Uterus (tissue), 4 donors: Measurements from ENCODE around the gene PFKFB4. TPM values are rescaled to one million over a fixed set of nuclear protein-coding genes. Genes with fewer than 3 reads are reported as not detected.
A peak's percentile ranks its signal among the peaks of the same experiment; 100 is the strongest.

ENCODE experiments used
- DNase-seq, 2 donors: peaks; one replicate each; pipeline ENCODE4 v3.0.0-alpha.2; 2019 to 2020
- H3K27ac ChIP-seq, 2 donors: fragments of 200-600 bp; sonication (generic); 1 replicate in 1 of 2; 2 replicates in 1 of 2; pipeline ENCODE4 v1.5.1; 2016 to 2018
- H3K27me3 ChIP-seq, 2 donors: fragments of 200-600 bp; sonication (generic); one replicate each; pipeline ENCODE4 v1.5.1; 2018 to 2019; ENCODE audit warnings: control low read depth in 1 of 2
- H3K36me3 ChIP-seq, 2 donors: fragments of 200-600 bp; sonication (generic); one replicate each; pipeline ENCODE4 v1.5.1; 2019; ENCODE audit warnings: control low read depth in 1 of 2
- H3K4me1 ChIP-seq, 2 donors: fragments of 200-600 bp; sonication (generic); one replicate each; pipeline ENCODE4 v1.5.1; 2018 to 2019; ENCODE audit warnings: control low read depth in 1 of 2
- H3K4me3 ChIP-seq, 2 donors: fragments of 200-600 bp; sonication (generic); 1 replicate in 1 of 2; 2 replicates in 1 of 2; pipeline ENCODE4 v1.5.1; 2018 to 2019; ENCODE audit warnings: mild to moderate bottlenecking in 1 of 2
- H3K9me3 ChIP-seq, 2 donors: fragments of 200-600 bp; sonication (generic); one replicate each; pipeline ENCODE4 v1.5.1; 2019; ENCODE audit warnings: control low read depth in 1 of 2
- POLR2A ChIP-seq, 2 donors: fragments of 450-650 bp; IDR thresholded peaks; one replicate each; pipeline ENCODE4 v1.6.1; 2016; ENCODE audit warnings: antibody characterized with exemption in 2 of 2, mild to moderate bottlenecking in 1 of 2, moderate library complexity in 1 of 2
- intact Hi-C: fragments of 100-400 bp; cut with DNase I; formaldehyde crosslinking; loops from one replicate; pipeline ENCODE4 v1.15.1; 2023; ENCODE audit warnings: low total_unique reads
- total RNA-seq, 4 donors: library from RNA; depleted of rRNA in 3 of 4; stranded (reverse); fragments of >200 nt in 3 of 4; gene quantifications; one replicate each; pipeline versions ENCODE4 v1.1.0 to v1.2.4, GENCODE V29; 2014 to 2023
- TF ChIP-seq, protein P1 (sequence below), 4 experiments: fragments of 200-600 bp in 2 of 4; fragments of 450-650 bp in 2 of 4; sonication (generic) in 2 of 4; IDR thresholded peaks; one replicate each; pipeline ENCODE4 v1.5.1; 2016 to 2019; ENCODE audit warnings: antibody characterized with exemption in 4 of 4, mild to moderate bottlenecking in 2 of 4, moderate library complexity in 1 of 4
- donor health status: DM: yes; HTN: yes; CAD: no.

PFKFB4 gene
- total RNA-seq, 4 donors from 2014 or later = 3.2 to 11.5 (median 10.1) TPM

DNA sequence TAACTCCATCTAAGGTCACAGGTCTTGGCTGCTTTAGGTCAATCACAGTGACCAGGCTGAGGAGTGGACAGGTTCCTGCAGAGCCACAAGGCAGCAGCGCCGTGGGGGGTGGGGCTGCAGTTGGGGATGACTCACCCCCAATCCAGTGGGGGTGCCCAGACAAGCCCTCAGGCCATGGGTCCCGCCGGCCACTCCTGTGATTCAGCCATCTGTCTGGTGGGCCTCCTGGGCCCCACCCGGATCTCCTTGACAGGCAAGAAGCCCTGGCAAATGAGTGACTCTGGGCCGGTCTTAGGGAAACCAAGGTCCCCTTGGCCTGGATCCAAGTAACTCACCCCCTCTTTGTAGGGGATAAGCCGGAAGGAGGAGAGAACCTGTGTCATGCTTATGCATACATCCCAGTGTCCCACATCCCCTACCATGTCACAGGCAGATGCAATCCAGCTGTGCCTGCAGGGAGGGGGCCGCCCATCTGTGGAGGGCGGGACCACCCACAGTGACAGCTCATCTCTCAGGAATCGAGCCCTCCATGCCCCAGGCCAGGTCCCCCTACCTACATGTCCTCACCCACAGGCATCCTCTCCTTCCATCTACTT is 39.0 kb upstream of the PFKFB4 start:
- no peak for TF ChIP-seq POLR2A (IDR thresholded peaks at IDR 0.05)
- TF ChIP-seq, protein P1, sequence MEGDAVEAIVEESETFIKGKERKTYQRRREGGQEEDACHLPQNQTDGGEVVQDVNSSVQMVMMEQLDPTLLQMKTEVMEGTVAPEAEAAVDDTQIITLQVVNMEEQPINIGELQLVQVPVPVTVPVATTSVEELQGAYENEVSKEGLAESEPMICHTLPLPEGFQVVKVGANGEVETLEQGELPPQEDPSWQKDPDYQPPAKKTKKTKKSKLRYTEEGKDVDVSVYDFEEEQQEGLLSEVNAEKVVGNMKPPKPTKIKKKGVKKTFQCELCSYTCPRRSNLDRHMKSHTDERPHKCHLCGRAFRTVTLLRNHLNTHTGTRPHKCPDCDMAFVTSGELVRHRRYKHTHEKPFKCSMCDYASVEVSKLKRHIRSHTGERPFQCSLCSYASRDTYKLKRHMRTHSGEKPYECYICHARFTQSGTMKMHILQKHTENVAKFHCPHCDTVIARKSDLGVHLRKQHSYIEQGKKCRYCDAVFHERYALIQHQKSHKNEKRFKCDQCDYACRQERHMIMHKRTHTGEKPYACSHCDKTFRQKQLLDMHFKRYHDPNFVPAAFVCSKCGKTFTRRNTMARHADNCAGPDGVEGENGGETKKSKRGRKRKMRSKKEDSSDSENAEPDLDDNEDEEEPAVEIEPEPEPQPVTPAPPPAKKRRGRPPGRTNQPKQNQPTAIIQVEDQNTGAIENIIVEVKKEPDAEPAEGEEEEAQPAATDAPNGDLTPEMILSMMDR (IDR thresholded peaks at IDR 0.05) = no peak
- no peaks in the 10 kb centered on the region for H3K27me3 ChIP-seq
- H3K36me3 ChIP-seq = no peaks in the 10 kb centered on the region
- peak; percentile 69 to 74 for DNase-seq
- H3K4me3 ChIP-seq = peak overlapping the region; percentile 29 to 49
- peak overlapping the region; percentile 81 to 98 for H3K27ac ChIP-seq
- H3K9me3 ChIP-seq = no peaks in the 10 kb centered on the region
- H3K4me1 ChIP-seq = peaks cover 6 to 34% of the 10 kb centered on the region in 2 donors
- intact Hi-C loops = no loop called here

DNA sequence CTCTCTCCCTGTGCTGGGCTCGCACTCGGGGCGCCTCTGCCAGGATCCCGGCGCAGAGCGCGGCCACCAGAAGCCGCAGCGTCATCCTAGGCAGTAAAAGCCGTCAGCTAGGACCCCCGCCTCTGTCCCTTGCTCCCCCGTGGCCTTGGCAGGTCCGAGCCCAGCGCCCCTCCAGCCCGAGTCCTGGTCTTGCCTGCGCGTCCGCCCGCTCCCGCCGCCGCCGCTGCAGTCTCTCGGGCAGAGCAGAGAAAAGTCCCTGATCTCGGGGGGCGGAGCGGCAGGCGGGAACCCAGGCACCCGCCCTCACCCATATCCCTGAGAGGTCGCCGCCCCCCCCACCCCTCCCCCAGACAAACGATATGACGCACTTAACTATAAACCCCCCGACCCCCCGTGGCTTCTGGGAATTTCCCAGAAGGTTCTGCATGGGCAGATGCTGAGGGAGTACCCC is 38.5 kb upstream of the PFKFB4 start, which contains the start of gene COL7A1:
Gene COL7A1 (minus strand): TSS at position 255 of the 451 bp plus-strand sequence. CDS start 170 bp downstream, at position 85.
- H3K27ac ChIP-seq = peak within 1 kb of the TSS; percentile 81 to 98
- H3K36me3 ChIP-seq = no peaks in the 10 kb centered on the region
- peaks cover 6 to 34% of the 10 kb centered on the region in 2 donors for H3K4me1 ChIP-seq
- no peak for TF ChIP-seq POLR2A (IDR thresholded peaks at IDR 0.05)
- TF ChIP-seq, protein P1 (IDR thresholded peaks at IDR 0.05) = no peak
- no peaks in the 10 kb centered on the region for H3K9me3 ChIP-seq
- peak within 1 kb of the TSS; percentile 29 to 49 for H3K4me3 ChIP-seq
- no peak for DNase-seq
- intact Hi-C loops = no loop called here
- no peaks in the 10 kb centered on the region for H3K27me3 ChIP-seq

DNA sequence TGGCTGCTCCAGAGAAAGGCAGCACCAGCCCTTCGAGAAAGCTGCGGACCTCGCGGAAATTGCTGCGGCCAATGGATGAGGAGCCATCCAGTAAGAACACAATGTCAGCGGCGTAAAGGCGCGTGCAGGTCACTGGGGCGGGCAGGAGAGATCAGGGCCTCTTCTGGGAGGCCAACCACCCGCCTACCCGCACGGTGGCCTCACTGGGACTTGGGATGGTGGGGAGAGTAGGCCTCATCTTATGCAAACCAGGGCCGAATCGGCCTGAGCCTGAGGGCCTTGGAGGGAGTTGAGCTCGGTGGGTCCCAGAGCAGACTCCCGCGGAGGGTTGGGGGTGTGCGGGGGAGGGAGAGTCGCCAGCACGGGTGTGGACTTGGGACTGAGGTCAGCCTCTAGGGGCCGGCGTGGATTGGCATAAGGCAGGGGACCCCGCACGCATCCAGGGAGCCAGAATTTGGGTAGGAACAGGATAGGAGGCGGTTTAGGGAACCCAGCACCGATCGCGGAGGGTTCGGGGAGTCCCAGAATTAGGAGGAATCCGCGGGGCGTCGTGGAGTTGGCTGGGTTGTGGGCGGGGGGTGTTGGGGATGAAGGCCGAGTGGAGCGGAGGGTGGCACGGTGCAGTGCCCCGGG is 37.9 kb upstream of the PFKFB4 start:
- H3K27ac ChIP-seq = peak overlapping the region; percentile 81 to 98

DNA sequence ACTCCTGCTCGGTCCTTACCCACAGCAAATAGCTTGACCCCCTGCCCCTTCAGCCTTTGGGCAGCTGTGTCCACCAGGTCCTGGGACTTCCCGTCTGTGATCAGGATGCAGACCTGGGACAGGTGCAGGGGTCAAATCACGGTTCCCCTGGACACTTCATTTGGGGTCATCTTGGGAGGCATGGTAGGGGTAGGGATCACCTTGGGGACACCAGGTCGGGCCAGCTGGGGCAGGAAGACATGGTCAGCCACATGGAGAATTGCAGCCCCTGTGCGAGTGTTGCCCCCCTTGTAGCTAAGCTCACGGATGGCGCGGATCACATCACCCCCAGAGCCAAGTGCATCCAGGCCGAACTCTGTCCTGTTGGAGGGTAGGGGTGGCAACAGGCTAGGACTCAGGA is 36.7 kb upstream of the PFKFB4 start:
- no peak overlapping the region for H3K27ac ChIP-seq
- H3K4me3 ChIP-seq = no peak overlapping the region
- TF ChIP-seq, protein P1 (IDR thresholded peaks at IDR 0.05) = no peak
- no peak for TF ChIP-seq POLR2A (IDR thresholded peaks at IDR 0.05)
- intact Hi-C loops = no loop called here
- no peaks in the 10 kb centered on the region for H3K9me3 ChIP-seq
- H3K27me3 ChIP-seq = no peaks in the 10 kb centered on the region
- H3K36me3 ChIP-seq = no peaks in the 10 kb centered on the region
- no peak for DNase-seq
- H3K4me1 ChIP-seq = peaks cover 0 to 24% of the 10 kb centered on the region in 2 donors

More for the DNA sequence above, 37.9 kb upstream of the PFKFB4 start:
- no peaks in the 10 kb centered on the region for H3K36me3 ChIP-seq
- DNase-seq = no peak
- no peaks in the 10 kb centered on the region for H3K9me3 ChIP-seq
- peaks cover 6 to 32% of the 10 kb centered on the region in 2 donors for H3K4me1 ChIP-seq
- TF ChIP-seq, protein P1 (IDR thresholded peaks at IDR 0.05) = no peak
- TF ChIP-seq POLR2A (IDR thresholded peaks at IDR 0.05) = no peak
- intact Hi-C loops = no loop called here
- H3K27me3 ChIP-seq = no peaks in the 10 kb centered on the region
- H3K4me3 ChIP-seq = peak overlapping the region; percentile 29 to 49

DNA sequence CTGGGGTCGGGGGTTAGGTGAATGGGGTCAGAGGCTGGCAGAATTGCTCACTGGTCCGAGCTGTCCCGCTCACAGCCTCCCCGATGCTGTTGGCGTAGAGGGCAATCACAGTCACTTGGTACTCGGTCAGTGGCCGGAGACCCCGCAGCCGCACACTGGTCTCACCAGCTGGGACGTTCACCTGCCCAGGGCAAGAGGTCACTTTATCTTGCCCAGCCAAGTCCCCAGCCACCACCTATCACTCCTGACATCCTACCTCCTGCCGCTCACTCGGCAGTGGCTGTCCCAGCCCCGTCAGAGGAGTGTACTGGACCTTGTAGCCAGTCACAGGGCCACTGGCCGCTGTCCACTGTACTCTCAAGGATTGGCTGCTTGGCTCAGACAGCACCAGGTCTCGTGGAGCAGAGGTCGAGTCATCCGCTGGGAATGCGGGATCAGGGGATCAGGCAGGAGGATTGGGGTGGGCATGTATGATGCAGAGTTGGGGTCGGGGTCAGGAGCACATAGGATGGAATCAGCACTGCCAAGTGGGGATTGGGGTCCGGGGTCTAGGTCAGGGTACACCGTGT is 36.0 kb upstream of the PFKFB4 start:
- Histone ChIP-seq H3K27me3 (no peaks in the 10 kb centered on the region), H3K4me1 (peaks cover 0 to 19% of the 10 kb centered on the region in 2 donors), H3K36me3 (no peaks in the 10 kb centered on the region), H3K27ac (no peak overlapping the region), H3K9me3 (no peaks in the 10 kb centered on the region), H3K4me3 (no peak overlapping the region)
- no peak for DNase-seq
- intact Hi-C loops = no loop called here
- TF ChIP-seq, protein P1 (IDR thresholded peaks at IDR 0.05) = no peak
- no peak for TF ChIP-seq POLR2A (IDR thresholded peaks at IDR 0.05)
